ENCODE results near the gene NEO1.

The NEO1 gene

DNA sequence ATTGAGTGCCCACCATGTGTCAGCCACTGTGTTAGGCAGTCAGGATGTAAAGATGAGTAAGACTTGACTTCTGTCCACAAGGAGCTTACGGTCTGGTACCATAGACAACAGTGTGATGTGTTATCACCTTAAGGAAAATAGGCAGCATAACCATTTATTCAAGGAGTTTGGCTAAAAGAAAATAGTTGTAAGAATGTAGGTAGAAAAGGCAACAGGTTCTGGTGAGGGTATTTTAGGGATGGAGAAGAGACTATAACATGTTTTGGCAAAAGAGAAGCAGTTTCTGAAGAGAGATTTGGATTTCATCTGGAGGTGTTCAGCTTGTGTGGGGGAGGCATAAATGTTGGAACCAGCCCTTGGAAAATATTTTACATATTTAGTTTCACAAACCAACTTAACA, 194.6 kb downstream of the NEO1 start:
- H3K9me3 Mint-ChIP-seq (ENCODE audit: low read depth): no peaks in the 10 kb centered on the region
- peaks cover 6% of the 10 kb centered on the region for H3K36me3 Mint-ChIP-seq
- H3K27me3 Mint-ChIP-seq: peaks cover 1% of the 10 kb centered on the region
- H3K27ac Mint-ChIP-seq: no peak overlapping the region
- no peaks in the 10 kb centered on the region for H3K4me1 Mint-ChIP-seq (ENCODE audit: low read depth)
- H3K4me3 Mint-ChIP-seq: no peak overlapping the region

GRCh38 chr15:73247331-73247730, 195.1 kb downstream of the NEO1 start:
- peaks cover 1% of the 10 kb centered on the region for H3K27me3 Mint-ChIP-seq
- H3K4me1 Mint-ChIP-seq (ENCODE audit: low read depth): no peaks in the 10 kb centered on the region
- peaks cover 6% of the 10 kb centered on the region for H3K36me3 Mint-ChIP-seq
- H3K9me3 Mint-ChIP-seq (ENCODE audit: low read depth): no peaks in the 10 kb centered on the region
- no peak overlapping the region for H3K27ac Mint-ChIP-seq
- H3K4me3 Mint-ChIP-seq: no peak overlapping the region

GRCh38 chr15:73249499-73249898, 197.2 kb downstream of the NEO1 start:
- Mint-ChIP-seq H3K9me3 (ENCODE audit: low read depth) (no peaks in the 10 kb centered on the region), H3K4me3 (no peak overlapping the region), H3K27ac (no peak overlapping the region), H3K36me3 (peaks cover 6% of the 10 kb centered on the region), H3K27me3 (peaks cover 1% of the 10 kb centered on the region), H3K4me1 (ENCODE audit: low read depth) (no peaks in the 10 kb centered on the region)

GRCh38 chr15:73254598-73254997, 202.3 kb downstream of the NEO1 start:
- no peak overlapping the region for H3K27ac Mint-ChIP-seq
- H3K36me3 Mint-ChIP-seq: peaks cover 6% of the 10 kb centered on the region
- no peaks in the 10 kb centered on the region for H3K4me1 Mint-ChIP-seq (ENCODE audit: low read depth)
- no peaks in the 10 kb centered on the region for H3K9me3 Mint-ChIP-seq (ENCODE audit: low read depth)
- H3K4me3 Mint-ChIP-seq: no peak overlapping the region
- no peaks in the 10 kb centered on the region for H3K27me3 Mint-ChIP-seq

DNA sequence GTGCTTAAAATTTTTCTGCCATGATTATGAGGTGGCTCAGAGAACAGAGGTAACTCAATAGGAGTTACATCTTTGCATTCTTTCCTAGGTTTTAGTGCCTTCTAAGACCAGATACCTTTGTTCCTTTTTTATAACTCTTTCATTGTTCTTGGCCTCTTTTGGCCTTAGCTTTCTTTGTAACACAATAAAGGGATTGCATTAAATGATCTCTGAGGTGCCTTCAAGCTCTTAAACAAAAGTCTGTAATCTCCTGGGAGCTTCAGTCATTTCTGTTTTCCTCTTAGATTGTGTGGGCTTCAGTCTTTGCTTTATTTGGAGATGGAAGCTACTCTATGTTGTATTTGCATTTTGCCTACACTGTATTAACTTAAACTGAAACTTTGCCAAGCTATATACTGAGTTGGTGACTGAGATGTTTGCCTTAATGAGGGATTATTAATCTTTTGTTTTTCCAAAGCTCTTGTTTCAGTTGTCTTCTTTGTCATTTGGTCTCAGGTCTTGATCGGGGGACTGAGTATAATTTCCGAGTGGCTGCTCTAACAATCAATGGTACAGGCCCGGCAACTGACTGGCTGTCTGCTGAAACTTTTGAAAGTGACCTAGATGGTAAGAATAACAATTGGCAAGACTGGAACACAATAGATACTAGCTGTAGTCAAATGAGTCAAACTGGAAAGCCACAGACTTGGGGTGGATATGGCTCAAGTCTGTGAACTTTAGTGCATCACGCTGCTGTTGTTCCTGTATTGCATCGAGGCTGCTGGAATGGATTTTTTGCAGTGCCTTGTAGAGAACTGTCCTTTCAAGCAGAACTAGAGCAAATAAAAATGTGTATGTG, 206.2 kb downstream of the NEO1 start:
- Mint-ChIP-seq H3K27me3 (no peaks in the 10 kb centered on the region), H3K9me3 (ENCODE audit: low read depth) (no peaks in the 10 kb centered on the region), H3K27ac (no peak overlapping the region), H3K4me3 (no peak overlapping the region), H3K36me3 (peaks cover 13% of the 10 kb centered on the region), H3K4me1 (ENCODE audit: low read depth) (no peaks in the 10 kb centered on the region)

GRCh38 chr15:73264881-73265280, 212.6 kb downstream of the NEO1 start:
- no peaks in the 10 kb centered on the region for H3K27me3 Mint-ChIP-seq
- H3K4me3 Mint-ChIP-seq: no peak overlapping the region
- H3K9me3 Mint-ChIP-seq (ENCODE audit: low read depth): no peaks in the 10 kb centered on the region
- H3K27ac Mint-ChIP-seq: no peak overlapping the region
- H3K4me1 Mint-ChIP-seq (ENCODE audit: low read depth): no peaks in the 10 kb centered on the region
- peaks cover 5% of the 10 kb centered on the region for H3K36me3 Mint-ChIP-seq

DNA sequence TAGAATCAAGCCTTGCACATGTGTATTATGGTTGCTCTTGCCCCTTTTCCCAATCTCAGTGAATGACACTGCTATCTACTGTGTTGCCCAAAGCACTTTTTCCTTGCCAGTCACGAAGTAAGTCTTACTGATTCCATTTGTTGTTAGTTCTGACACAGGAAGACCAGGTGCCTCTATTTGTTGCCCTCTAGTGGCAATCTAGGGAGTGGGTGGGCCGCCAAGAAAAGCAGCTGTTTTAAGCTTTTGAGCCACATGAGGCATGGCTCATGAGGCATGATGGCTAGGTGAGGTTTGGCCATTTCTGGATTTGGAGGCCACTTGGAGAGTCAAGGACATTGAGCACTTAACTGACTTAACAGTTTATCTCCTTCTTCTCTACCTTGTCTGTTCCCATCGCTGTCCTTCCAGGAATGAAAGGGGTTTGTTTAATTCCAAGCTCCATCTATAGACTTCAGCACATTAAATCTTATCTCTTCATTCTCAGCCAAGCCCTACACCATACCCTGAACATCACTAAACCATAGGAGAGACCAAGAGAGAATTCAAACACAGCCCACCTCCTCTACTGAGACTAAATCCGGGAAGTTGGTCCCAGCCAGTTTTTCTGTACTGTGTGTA, 213.4 kb downstream of the NEO1 start:
- no peak overlapping the region for H3K27ac Mint-ChIP-seq

GRCh38 chr15:73268457-73268856, 216.2 kb downstream of the NEO1 start:
- Mint-ChIP-seq H3K9me3 (ENCODE audit: low read depth) (no peaks in the 10 kb centered on the region), H3K27ac (no peak overlapping the region), H3K27me3 (no peaks in the 10 kb centered on the region), H3K36me3 (no peaks in the 10 kb centered on the region), H3K4me3 (no peak overlapping the region), H3K4me1 (ENCODE audit: low read depth) (no peaks in the 10 kb centered on the region)

More for the DNA sequence above, 213.4 kb downstream of the NEO1 start:
- Mint-ChIP-seq H3K4me1 (ENCODE audit: low read depth) (no peaks in the 10 kb centered on the region), H3K36me3 (peaks cover 2% of the 10 kb centered on the region), H3K4me3 (no peak overlapping the region), H3K27me3 (no peaks in the 10 kb centered on the region), H3K9me3 (ENCODE audit: low read depth) (no peaks in the 10 kb centered on the region)

- Mint-ChIP-seq H3K27me3 (no peaks in the 10 kb centered on the region), H3K4me3 (no peak overlapping the region), H3K9me3 (ENCODE audit: low read depth) (no peaks in the 10 kb centered on the region), H3K27ac (no peak overlapping the region), H3K4me1 (ENCODE audit: low read depth) (no peaks in the 10 kb centered on the region), H3K36me3 (no peaks in the 10 kb centered on the region)
Observed at GRCh38 chr15:73270366-73271097, 218.3 kb downstream of the NEO1 start.

DNA sequence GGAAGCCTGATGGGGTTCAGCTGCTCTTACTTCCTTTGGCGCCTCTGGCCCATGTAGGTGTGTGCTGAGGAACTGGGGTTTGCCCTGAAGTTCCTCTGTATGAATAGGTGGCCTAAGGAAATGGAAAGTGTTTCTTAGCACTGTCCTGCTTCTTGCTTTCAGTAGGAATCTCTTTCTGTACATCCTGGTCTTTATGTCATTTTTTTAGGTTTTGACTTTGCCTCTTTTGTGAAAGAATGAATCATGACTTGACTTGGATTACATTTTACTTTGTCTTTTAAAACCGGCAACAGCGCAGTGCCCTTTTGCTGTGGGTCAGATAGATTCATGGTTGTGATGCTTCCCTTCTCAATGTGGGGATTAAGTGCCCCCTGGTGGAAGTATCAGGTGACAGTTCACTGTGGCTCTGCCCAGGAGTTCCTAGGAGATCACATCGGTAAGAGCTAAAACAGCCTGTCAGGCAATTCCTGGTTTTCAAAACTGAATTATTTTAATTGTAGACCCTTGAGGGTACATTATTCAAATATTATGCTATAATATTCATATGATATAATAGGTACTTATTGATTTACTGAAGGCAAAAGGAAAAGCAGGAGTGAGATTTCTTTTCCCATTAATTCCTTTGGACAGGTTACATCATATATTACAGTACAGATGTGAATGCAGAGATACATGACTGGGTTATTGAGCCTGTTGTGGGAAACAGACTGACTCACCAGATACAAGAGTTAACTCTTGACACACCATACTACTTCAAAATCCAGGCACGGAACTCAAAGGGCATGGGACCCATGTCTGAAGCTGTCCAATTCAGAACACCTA, 221.1 kb downstream of the NEO1 start:
- Mint-ChIP-seq H3K4me1 (ENCODE audit: low read depth) (no peaks in the 10 kb centered on the region), H3K27me3 (no peaks in the 10 kb centered on the region), H3K27ac (no peak overlapping the region), H3K4me3 (no peak overlapping the region), H3K36me3 (no peaks in the 10 kb centered on the region), H3K9me3 (ENCODE audit: low read depth) (no peaks in the 10 kb centered on the region)

GRCh38 chr15:73275862-73276261, 223.6 kb downstream of the NEO1 start:
- Mint-ChIP-seq H3K36me3 (no peaks in the 10 kb centered on the region), H3K27me3 (no peaks in the 10 kb centered on the region), H3K9me3 (ENCODE audit: low read depth) (no peaks in the 10 kb centered on the region), H3K4me3 (no peak overlapping the region), H3K27ac (no peak overlapping the region), H3K4me1 (ENCODE audit: low read depth) (no peaks in the 10 kb centered on the region)

DNA sequence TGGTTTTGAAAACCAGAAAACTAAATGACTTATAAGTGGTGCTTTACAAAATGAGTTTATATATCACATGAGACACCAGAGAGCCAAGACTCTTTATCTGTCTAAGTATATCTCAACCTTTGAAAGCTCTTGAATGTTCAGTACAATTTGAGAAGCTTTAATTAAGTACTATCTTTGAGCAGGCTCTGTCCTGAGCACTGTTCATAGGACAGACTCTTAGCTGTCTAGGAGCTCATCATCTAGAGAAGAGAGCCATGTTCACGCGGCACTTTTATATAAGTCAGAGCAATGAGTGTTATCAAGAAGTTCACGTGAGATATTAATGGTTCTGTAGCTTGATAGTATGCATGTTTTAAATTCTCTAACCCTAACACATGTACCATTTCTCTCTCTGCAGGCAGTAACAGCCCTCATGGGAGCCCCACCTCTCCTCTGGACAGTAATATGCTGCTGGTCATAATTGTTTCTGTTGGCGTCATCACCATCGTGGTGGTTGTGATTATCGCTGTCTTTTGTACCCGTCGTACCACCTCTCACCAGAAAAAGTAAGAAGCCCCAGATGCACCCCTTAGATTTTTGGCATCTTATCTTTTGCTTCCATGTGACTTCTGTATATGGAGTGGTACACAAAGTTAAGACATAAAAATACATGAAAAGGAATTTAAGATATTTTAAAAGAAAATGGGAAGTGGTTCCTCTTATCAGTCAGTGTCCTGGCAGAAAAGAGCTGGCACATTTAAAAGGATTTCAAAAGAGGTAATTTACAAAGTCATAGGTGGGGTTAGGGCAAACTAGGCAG, 230.5 kb downstream of the NEO1 start:
- no peaks in the 10 kb centered on the region for H3K9me3 Mint-ChIP-seq (ENCODE audit: low read depth)

GRCh38 chr15:73283366-73283962, 231.2 kb downstream of the NEO1 start:
- Mint-ChIP-seq H3K27ac (no peak overlapping the region), H3K9me3 (ENCODE audit: low read depth) (no peaks in the 10 kb centered on the region), H3K27me3 (no peaks in the 10 kb centered on the region), H3K4me1 (ENCODE audit: low read depth) (no peaks in the 10 kb centered on the region), H3K4me3 (no peak overlapping the region), H3K36me3 (peaks cover 5% of the 10 kb centered on the region)

More for the DNA sequence above, 230.5 kb downstream of the NEO1 start:
- no peak overlapping the region for H3K4me3 Mint-ChIP-seq
- no peaks in the 10 kb centered on the region for H3K27me3 Mint-ChIP-seq
- no peaks in the 10 kb centered on the region for H3K4me1 Mint-ChIP-seq (ENCODE audit: low read depth)
- no peak overlapping the region for H3K27ac Mint-ChIP-seq
- peaks cover 4% of the 10 kb centered on the region for H3K36me3 Mint-ChIP-seq

Measured in activated naive CD8-positive, alpha-beta T cell (primary cell).